SK-N-SH treated with all-trans-retinoic acid at 6 μM for 48 hours (cell line): ENCODE measurements around the gene CCN6.
"Not testable (repeated sequence)": the region's sequence is repeated elsewhere in the genome, so short reads cannot be mapped to it uniquely, and the experiment has no call there.

Source experiments
- ATAC-seq: fragments of 200-7000 bp; cut with Tn5 transposase; 3 replicates; pipeline ENCODE4 v1.9.1; 2020; ENCODE audit warnings: mild to moderate bottlenecking, moderate library complexity
- ARNTL ChIP-seq: fragments of 450-650 bp; formaldehyde crosslinking; IDR thresholded peaks from 2 replicates; pipeline ENCODE4 v1.5.0; 2020; ENCODE audit warnings: low read depth, mild to moderate bottlenecking, moderate library complexity, borderline replicate concordance
- BACH2 ChIP-seq: fragments of 250-450 bp; sonication (Bioruptor Pico); IDR thresholded peaks from 2 replicates; pipeline ENCODE4 v1.9.0; 2021; ENCODE audit warnings: mild to moderate bottlenecking, borderline replicate concordance
- CREB5 ChIP-seq: fragments of 250-450 bp; sonication (Bioruptor Pico); IDR thresholded peaks from 2 replicates; pipeline ENCODE4 v1.5.1; 2020; ENCODE audit warnings: low read depth, mild to moderate bottlenecking, moderate library complexity
- CSDC2 ChIP-seq: fragments of 250-450 bp; sonication (Bioruptor Pico); IDR thresholded peaks from 2 replicates; pipeline ENCODE4 v1.5.0; 2020; ENCODE audit warnings: mild to moderate bottlenecking, moderate library complexity
- CSRNP3 ChIP-seq: fragments of 250-450 bp; sonication (Bioruptor Pico); IDR thresholded peaks from 2 replicates; pipeline ENCODE4 v1.5.1; 2021; ENCODE audit warnings: mild to moderate bottlenecking, moderate library complexity
- ESRRG ChIP-seq: fragments of 250-450 bp; sonication (Bioruptor Pico); IDR thresholded peaks from 2 replicates; pipeline ENCODE4 v1.6.1; 2021; ENCODE audit warnings: mild to moderate bottlenecking
- GLIS3 ChIP-seq: fragments of 250-450 bp; sonication (Bioruptor Pico); IDR thresholded peaks from 2 replicates; pipeline ENCODE4 v1.5.0; 2020; ENCODE audit warnings: mild to moderate bottlenecking, moderate library complexity
- ISL1 ChIP-seq: fragments of 250-450 bp; sonication (Bioruptor Pico); IDR thresholded peaks from 2 replicates; pipeline ENCODE4 v2.1.2; 2022; ENCODE audit warnings: mild to moderate bottlenecking, moderate library complexity
- OSR1 ChIP-seq: fragments of 250-450 bp; sonication (Bioruptor Pico); IDR thresholded peaks from 2 replicates; pipeline ENCODE4 v1.8.0; 2022; ENCODE audit warnings: moderate library complexity, mild to moderate bottlenecking, inconsistent platforms
- PATZ1 ChIP-seq: fragments of 250-450 bp; sonication (Bioruptor Pico); IDR thresholded peaks from 2 replicates; pipeline ENCODE4 v1.8.0; 2020; ENCODE audit warnings: mild to moderate bottlenecking, moderate library complexity, borderline replicate concordance
- POU6F1 ChIP-seq: fragments of 250-450 bp; sonication (Bioruptor Pico); IDR thresholded peaks from 2 replicates; pipeline ENCODE4 v1.8.0; 2021; ENCODE audit warnings: low read depth, mild to moderate bottlenecking, moderate library complexity, borderline replicate concordance
- PPARA ChIP-seq: fragments of 250-450 bp; sonication (Bioruptor Pico); IDR thresholded peaks from 2 replicates; pipeline ENCODE4 v1.5.0; 2020; ENCODE audit warnings: mild to moderate bottlenecking, borderline replicate concordance
- RARB ChIP-seq: fragments of 250-450 bp; sonication (Bioruptor Pico); IDR thresholded peaks from 2 replicates; pipeline ENCODE4 v1.8.0; 2021; ENCODE audit warnings: mild to moderate bottlenecking, moderate library complexity
- SNAI2 ChIP-seq: fragments of 250-450 bp; sonication (Bioruptor Pico); IDR thresholded peaks from 2 replicates; pipeline ENCODE4 v1.5.0; 2020; ENCODE audit warnings: mild to moderate bottlenecking, moderate library complexity
- TCF4 ChIP-seq: fragments of 250-450 bp; sonication (Bioruptor Pico); IDR thresholded peaks from 2 replicates; pipeline ENCODE4 v1.8.0; 2021; ENCODE audit warnings: mild to moderate bottlenecking, moderate library complexity, borderline replicate concordance
- TOX ChIP-seq: fragments of 250-450 bp; sonication (Bioruptor Pico); IDR thresholded peaks from 2 replicates; pipeline ENCODE4 v1.8.0; 2021; ENCODE audit warnings: mild to moderate bottlenecking, moderate library complexity, borderline replicate concordance
- ZC3H10 ChIP-seq: fragments of 250-450 bp; sonication (Bioruptor Pico); IDR thresholded peaks from 2 replicates; pipeline ENCODE4 v1.5.1; 2021; ENCODE audit warnings: mild to moderate bottlenecking, moderate library complexity
- ZFP3 ChIP-seq: fragments of 250-450 bp; sonication (Bioruptor Pico); IDR thresholded peaks from 2 replicates; pipeline ENCODE4 v1.5.0; 2020; ENCODE audit warnings: mild to moderate bottlenecking, moderate library complexity
- ZNF565 ChIP-seq: fragments of 450-650 bp; formaldehyde crosslinking; conservative IDR thresholded peaks from 2 replicates; pipeline ENCODE4 v1.5.0; 2020; ENCODE audit warnings: low read depth, mild to moderate bottlenecking, moderate library complexity

CCN6 gene

GRCh38 chr6:112044196-112044595 is 9.7 kb upstream of the CCN6 start:
- TF ChIP-seq ZFP3 (CRISPR knock-in tag) (no peak), PATZ1 (CRISPR knock-in tag) (no peak), ZC3H10 (CRISPR knock-in tag) (no peak), GLIS3 (CRISPR knock-in tag) (no peak), OSR1 (CRISPR knock-in tag) (no peak), ARNTL (no peak), RARB (no peak), TOX (CRISPR knock-in tag) (no peak), SNAI2 (CRISPR knock-in tag) (no peak), BACH2 (CRISPR knock-in tag) (no peak), PPARA (no peak), TCF4 (CRISPR knock-in tag) (no peak), ESRRG (CRISPR knock-in tag) (no peak), POU6F1 (CRISPR knock-in tag) (no peak), CSDC2 (no peak)
- no peak for ATAC-seq

- no peak for TF ChIP-seq GLIS3 (CRISPR knock-in tag)
- TF ChIP-seq OSR1 (CRISPR knock-in tag): no peak
- no peak for TF ChIP-seq BACH2 (CRISPR knock-in tag)
- TF ChIP-seq POU6F1 (CRISPR knock-in tag): no peak
- no peak for TF ChIP-seq TOX (CRISPR knock-in tag)
- ATAC-seq: peak; percentile 20
Measured at GRCh38 chr6:112044856-112045255, 9.0 kb upstream of the CCN6 start.

- not testable (repeated sequence) for ATAC-seq
Measured at GRCh38 chr6:112047523-112047922, 6.4 kb upstream of the CCN6 start.

GRCh38 chr6:112049026-112049799 is 4.7 kb upstream of the CCN6 start:
- no peak for TF ChIP-seq RARB
- no peak for TF ChIP-seq CSRNP3 (CRISPR knock-in tag)
- no peak for ATAC-seq

- TF ChIP-seq RARB: no peak
- TF ChIP-seq ZNF565 (CRISPR knock-in tag): no peak
- no peak for TF ChIP-seq BACH2 (CRISPR knock-in tag)
- TF ChIP-seq GLIS3 (CRISPR knock-in tag): no peak
- no peak for TF ChIP-seq CREB5 (CRISPR knock-in tag)
- TF ChIP-seq CSDC2: no peak
- no peak for TF ChIP-seq ISL1 (CRISPR knock-in tag)
- TF ChIP-seq TCF4 (CRISPR knock-in tag): no peak
- no peak for TF ChIP-seq PATZ1 (CRISPR knock-in tag)
- TF ChIP-seq, all 23 proteins: peak for 0
- no peak for ATAC-seq
Measured at GRCh38 chr6:112049996-112050395, 3.9 kb upstream of the CCN6 start.
